ENCODE data around the gene KCNJ14.

The KCNJ14 gene

GRCh38 chr19:48436586-48436985 lies 18.8 kb upstream of the KCNJ14 start:
- Histone ChIP-seq H3K79me2 (ENCODE audit: low read length) (no peaks in the 10 kb centered on the region), H3K36me3 (replicated peaks; ENCODE audit: low read depth, low read length) (no peaks in the 10 kb centered on the region), H3K4me1 (ENCODE audit: low read length) (no peaks in the 10 kb centered on the region), H3K27me3 (ENCODE audit: low read depth, low read length) (no peaks in the 10 kb centered on the region), H3K27ac (ENCODE audit: low read length) (no peak overlapping the region), H3K4me2 (ENCODE audit: low read length) (no peak overlapping the region), H2AFZ (ENCODE audit: low read depth, low read length) (no peak overlapping the region), H4K20me1 (ENCODE audit: insufficient read depth, low read length) (no peaks in the 10 kb centered on the region), H3K9ac (ENCODE audit: low read length) (no peak overlapping the region), H3K4me3 (ENCODE audit: low read length) (no peak overlapping the region), H3K9me3 (ENCODE audit: insufficient read depth, low read length) (no peaks in the 10 kb centered on the region)
- TF ChIP-seq CTCF (IDR thresholded peaks at IDR 0.05; ENCODE audit: low read depth, low read length) (no peak), EZH2phosphoT487 (IDR thresholded peaks at IDR 0.05; ENCODE audit: low read depth) (no peak)

GRCh38 chr19:48441360-48442050 lies 13.9 kb upstream of the KCNJ14 start:
- no peaks in the 10 kb centered on the region for H3K36me3 ChIP-seq (replicated peaks; ENCODE audit: low read depth, low read length)
- H3K27me3 ChIP-seq (ENCODE audit: low read depth, low read length): no peaks in the 10 kb centered on the region
- no peak overlapping the region for H3K9ac ChIP-seq (ENCODE audit: low read length)
- H2AFZ ChIP-seq (ENCODE audit: low read depth, low read length): no peak overlapping the region
- H3K9me3 ChIP-seq (ENCODE audit: insufficient read depth, low read length): no peaks in the 10 kb centered on the region
- no peak for TF ChIP-seq EZH2phosphoT487 (IDR thresholded peaks at IDR 0.05; ENCODE audit: low read depth)
- no peak for TF ChIP-seq CTCF (IDR thresholded peaks at IDR 0.05; ENCODE audit: low read depth, low read length)
- H3K4me1 ChIP-seq (ENCODE audit: low read length): peaks cover 11% of the 10 kb centered on the region
- H3K79me2 ChIP-seq (ENCODE audit: low read length): peaks cover 8% of the 10 kb centered on the region
- H3K4me3 ChIP-seq (ENCODE audit: low read length): no peak overlapping the region
- no peak overlapping the region for H3K4me2 ChIP-seq (ENCODE audit: low read length)
- no peak overlapping the region for H3K27ac ChIP-seq (ENCODE audit: low read length)
- H4K20me1 ChIP-seq (ENCODE audit: insufficient read depth, low read length): no peaks in the 10 kb centered on the region

GRCh38 chr19:48442116-48443035 lies 13.0 kb upstream of the KCNJ14 start:
- H3K4me3 ChIP-seq (ENCODE audit: low read length): no peak overlapping the region
- TF ChIP-seq CTCF (IDR thresholded peaks at IDR 0.05; ENCODE audit: low read depth, low read length) (no peak), EZH2phosphoT487 (IDR thresholded peaks at IDR 0.05; ENCODE audit: low read depth) (no peak)
- no peak overlapping the region for H3K9ac ChIP-seq (ENCODE audit: low read length)
- peaks cover 16% of the 10 kb centered on the region for H3K79me2 ChIP-seq (ENCODE audit: low read length)
- peaks cover under 1% of the 10 kb centered on the region for H3K36me3 ChIP-seq (replicated peaks; ENCODE audit: low read depth, low read length)
- H3K4me2 ChIP-seq (ENCODE audit: low read length): no peak overlapping the region
- H2AFZ ChIP-seq (ENCODE audit: low read depth, low read length): no peak overlapping the region
- H3K27ac ChIP-seq (ENCODE audit: low read length): no peak overlapping the region
- H3K9me3 ChIP-seq (ENCODE audit: insufficient read depth, low read length): no peaks in the 10 kb centered on the region
- H3K4me1 ChIP-seq (ENCODE audit: low read length): peaks cover 14% of the 10 kb centered on the region
- H4K20me1 ChIP-seq (ENCODE audit: insufficient read depth, low read length): no peaks in the 10 kb centered on the region
- no peaks in the 10 kb centered on the region for H3K27me3 ChIP-seq (ENCODE audit: low read depth, low read length)

- H2AFZ ChIP-seq (ENCODE audit: low read depth, low read length): no peak overlapping the region
- no peak overlapping the region for H3K4me2 ChIP-seq (ENCODE audit: low read length)
- H3K9ac ChIP-seq (ENCODE audit: low read length): no peak overlapping the region
- TF ChIP-seq CTCF (IDR thresholded peaks at IDR 0.05; ENCODE audit: low read depth, low read length): no peak
- TF ChIP-seq EZH2phosphoT487 (IDR thresholded peaks at IDR 0.05; ENCODE audit: low read depth): no peak
- H3K79me2 ChIP-seq (ENCODE audit: low read length): peaks cover 24% of the 10 kb centered on the region
- no peak overlapping the region for H3K4me3 ChIP-seq (ENCODE audit: low read length)
- no peaks in the 10 kb centered on the region for H3K9me3 ChIP-seq (ENCODE audit: insufficient read depth, low read length)
- no peaks in the 10 kb centered on the region for H3K27me3 ChIP-seq (ENCODE audit: low read depth, low read length)
- no peaks in the 10 kb centered on the region for H4K20me1 ChIP-seq (ENCODE audit: insufficient read depth, low read length)
- H3K36me3 ChIP-seq (replicated peaks; ENCODE audit: low read depth, low read length): peaks cover 8% of the 10 kb centered on the region
- peaks cover 14% of the 10 kb centered on the region for H3K4me1 ChIP-seq (ENCODE audit: low read length)
- H3K27ac ChIP-seq (ENCODE audit: low read length): no peak overlapping the region
Observed at GRCh38 chr19:48443256-48443655, 12.1 kb upstream of the KCNJ14 start.

All from OCI-LY3 (cell line).